ENCODE results near the gene ITFG2.
"Not testable (repeated sequence)": the region's sequence is repeated elsewhere in the genome, so short reads cannot be mapped to it uniquely, and the experiment has no call there.

Gene ITFG2

DNA sequence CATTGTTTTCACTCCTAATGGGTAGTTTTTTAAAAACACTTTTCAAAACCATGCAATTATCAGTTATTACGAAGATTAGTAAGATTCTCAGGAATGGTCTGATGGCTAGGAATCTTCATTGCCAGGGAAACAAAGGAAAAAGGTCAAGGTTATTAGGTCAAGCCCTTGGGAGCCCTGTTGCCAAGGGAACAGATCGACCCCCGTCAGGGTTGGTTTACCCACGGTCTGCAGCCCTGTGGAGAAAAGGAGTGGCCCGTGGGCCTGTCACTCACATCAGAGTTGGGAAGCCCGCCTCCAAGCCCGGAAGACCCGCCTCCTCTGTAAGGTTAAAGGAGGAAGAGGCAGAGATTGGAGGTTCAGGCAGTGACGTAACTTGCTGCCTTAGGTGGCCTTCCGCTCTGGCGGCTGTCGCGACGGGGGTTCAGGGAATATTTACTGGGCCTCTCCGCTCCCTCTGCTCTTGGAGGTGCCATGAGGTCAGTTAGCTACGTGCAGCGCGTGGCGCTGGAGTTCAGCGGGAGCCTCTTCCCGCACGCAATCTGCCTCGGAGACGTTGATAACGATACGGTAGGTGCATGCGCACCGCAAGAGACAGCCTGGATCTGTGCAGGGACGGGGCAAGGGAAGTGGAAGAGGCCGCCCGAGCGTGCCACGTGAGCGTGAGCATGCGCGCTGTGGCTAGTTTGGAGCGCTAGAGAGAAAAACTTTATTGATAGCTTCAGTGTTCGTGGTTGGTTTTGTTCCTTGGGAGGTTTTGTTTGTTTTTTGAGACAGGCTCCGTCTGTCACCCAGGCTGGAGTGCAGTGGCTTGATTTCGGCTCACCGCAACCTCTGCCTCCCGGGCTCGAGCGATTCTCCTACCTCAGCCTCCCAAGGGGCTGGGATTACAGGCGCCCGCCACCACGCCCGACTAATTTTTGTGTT lies at the start of gene ITFG2:
Gene ITFG2 (plus strand): TSS at position 379 of the 924 bp plus-strand sequence. CDS start 93 bp downstream, at position 472.
- in situ Hi-C loops (cut with HindIII; ENCODE audit: low pct_ligation_motif_present, low pct_unique_long_range_greater_than_20kb, low sequenced_read_pairs), result no loop called here
- DNase-seq, result peak; percentile 100

DNA sequence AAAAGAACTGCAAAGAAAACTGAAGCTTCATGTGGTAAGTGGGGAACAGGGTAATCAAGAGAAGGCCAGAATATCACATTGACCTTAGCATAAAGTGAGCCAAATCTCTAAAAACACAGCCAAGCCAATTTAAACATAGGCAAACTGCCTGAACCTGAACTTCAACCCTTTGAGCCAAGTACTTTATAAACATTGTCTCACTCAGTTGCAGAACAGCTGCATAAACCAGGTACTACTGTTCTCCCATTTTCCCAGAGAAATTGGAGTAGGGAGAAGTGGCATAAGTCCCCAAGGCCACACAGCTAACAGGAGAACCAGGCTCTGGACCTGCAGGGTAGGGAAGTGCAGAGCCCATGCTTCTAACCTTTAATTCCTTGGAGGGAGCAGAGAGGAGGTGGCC lies 48.1 kb upstream of the ITFG2 start:
- DNase-seq, result no peak
- in situ Hi-C loops (cut with HindIII; ENCODE audit: low pct_ligation_motif_present, low pct_unique_long_range_greater_than_20kb, low sequenced_read_pairs), result no loop called here

DNA sequence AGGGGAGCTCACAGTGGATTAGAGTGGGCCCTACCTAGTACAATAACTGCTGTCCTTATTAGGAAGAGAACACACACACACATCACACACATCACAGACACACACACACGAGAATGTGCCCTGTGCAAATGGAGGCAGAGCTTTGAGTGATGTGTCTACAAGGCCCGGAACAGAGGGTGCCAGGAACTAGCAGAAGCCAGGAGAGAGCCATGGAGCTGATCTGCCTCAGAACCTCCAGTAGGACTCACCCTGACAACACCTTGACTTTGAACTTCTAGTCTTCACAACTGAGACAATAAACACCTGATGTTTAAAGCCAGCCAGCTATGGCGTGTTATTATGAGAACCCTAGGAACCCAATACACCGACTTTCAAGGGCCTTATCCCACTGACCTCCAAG lies 47.4 kb upstream of the ITFG2 start:
- in situ Hi-C loops (cut with HindIII; ENCODE audit: low pct_ligation_motif_present, low pct_unique_long_range_greater_than_20kb, low sequenced_read_pairs), result no loop called here
- DNase-seq, result no peak

DNA sequence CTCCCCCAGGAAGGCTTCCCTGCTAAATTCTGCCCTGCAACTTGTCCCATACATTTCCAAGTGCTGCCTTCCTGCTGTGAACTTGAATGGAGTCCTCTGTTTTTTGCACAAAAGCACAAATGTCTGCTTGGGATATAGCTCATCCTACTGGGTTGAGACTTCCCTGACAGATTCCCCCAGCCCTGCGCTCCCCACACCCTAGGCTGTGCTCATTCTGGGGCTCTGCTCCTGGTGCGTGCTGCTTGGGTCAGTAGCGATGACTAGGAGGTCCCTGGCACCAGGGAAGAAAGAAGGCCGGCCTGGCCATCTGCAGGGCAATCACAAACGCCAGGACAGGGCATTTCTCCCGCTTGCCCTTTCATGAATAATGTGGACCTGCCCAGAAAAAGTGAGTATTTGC lies 46.9 kb upstream of the ITFG2 start:
- no peak for DNase-seq
- in situ Hi-C loops (cut with HindIII; ENCODE audit: low pct_ligation_motif_present, low pct_unique_long_range_greater_than_20kb, low sequenced_read_pairs), result no loop called here

DNA sequence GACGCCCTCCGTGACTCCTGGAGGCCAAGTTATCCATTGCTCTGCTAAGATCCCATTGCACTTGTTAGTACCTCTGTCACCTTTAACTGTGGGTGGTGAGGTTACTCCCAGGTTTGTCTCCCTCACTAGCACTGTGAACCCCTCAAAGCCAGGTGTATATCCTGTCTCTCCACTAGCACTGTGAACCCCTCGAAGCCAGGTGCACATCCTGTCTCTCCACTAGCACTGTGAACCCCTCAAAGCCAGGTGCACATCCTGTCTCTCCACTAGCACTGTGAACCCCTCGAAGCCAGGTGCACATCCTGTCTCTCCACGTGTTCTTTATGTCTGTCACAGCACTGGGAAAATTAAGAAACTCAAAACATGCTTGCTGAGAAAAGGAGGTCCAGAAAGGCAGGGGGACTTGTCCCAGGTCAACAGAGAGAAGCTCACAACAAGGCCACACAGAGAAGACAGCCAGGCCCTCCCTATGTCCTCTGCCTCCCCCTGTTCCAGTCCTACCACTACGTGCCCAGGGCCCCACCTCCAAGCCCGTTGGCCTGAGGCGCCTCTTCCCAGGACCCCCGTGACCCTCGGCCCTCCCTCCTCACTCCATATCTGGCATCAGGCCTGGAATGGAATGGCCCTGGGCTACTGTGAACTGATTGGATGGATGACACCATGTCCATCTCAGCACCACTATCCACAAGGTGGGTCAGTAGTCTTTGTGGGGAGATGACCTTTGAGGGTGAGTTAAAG lies 44.1 kb upstream of the ITFG2 start:
- no peak for DNase-seq
- in situ Hi-C loops (cut with HindIII; ENCODE audit: low pct_ligation_motif_present, low pct_unique_long_range_greater_than_20kb, low sequenced_read_pairs), result no loop called here

DNA sequence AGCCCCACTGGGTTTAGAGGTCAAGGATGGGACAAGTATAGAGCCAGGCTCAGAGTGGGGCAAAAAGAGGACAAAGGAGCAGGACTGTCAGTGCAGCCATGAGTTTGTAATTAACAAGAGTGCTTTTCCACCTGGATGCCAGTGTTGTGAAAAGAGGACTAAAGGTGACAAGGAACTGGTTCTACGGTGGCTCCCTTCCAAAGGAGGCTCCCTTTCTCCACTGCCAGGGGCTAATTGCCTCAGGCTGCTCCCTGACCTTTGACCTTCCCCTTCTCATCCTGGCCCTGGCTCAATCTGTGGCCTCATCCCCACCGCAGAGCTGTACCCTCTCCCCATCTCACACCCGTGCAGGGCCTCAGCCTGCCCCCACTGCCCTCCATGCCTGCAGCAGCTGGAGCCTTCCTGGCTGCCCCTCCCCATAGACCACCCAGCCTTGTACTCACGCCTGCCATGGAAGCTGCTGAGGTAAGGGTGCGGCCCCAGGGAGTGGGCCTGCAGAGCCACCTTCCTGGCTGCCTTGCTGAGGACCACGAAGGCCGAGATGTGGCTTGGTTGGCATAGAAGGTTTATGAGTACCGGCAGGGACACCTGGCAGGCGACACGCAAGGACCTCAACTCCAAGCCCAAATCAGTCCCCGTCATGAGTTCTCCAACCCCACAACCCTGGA lies 42.5 kb upstream of the ITFG2 start:
- in situ Hi-C loops (cut with HindIII; ENCODE audit: low pct_ligation_motif_present, low pct_unique_long_range_greater_than_20kb, low sequenced_read_pairs), result no loop called here
- no peak for DNase-seq

DNA sequence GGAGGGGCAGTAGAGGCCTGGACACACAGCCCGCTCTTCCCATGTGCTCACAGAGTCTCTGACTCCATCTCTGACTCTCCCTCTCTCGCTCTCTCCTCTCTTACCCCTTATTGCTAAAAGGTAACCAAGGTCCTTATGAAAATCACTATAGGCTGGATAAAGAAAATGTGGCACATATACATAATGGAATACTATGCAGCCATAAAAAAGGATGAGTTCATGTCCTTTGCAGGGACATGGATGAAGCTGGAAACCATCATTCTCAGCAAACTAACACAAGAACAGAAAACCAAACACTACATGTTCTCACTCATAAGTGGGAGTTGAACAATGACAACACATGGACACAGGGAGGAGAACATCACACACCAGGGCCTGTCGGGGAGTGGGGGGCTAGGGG lies 41.9 kb upstream of the ITFG2 start:
- in situ Hi-C loops (cut with HindIII; ENCODE audit: low pct_ligation_motif_present, low pct_unique_long_range_greater_than_20kb, low sequenced_read_pairs); DNase-seq: not testable (repeated sequence)

DNA sequence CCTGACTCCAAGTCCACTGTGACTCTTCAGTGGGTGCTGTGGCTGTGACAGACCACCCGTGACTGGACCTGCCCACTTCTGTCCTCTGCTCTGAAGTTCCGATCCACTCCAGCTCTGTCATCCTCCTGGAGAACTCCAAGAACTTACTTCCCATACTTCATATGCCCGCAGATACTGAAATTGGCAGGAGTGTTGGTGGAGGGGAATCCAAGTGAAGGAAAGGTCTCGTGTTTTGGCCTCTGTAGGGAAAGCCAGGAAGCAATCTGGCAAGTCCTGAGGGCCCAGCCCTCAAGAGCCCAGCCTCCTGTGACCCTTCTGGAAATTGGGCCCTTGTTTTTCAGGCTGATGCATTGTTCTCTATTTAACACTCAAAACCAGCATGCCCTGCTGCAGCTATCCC lies 40.1 kb upstream of the ITFG2 start:
- DNase-seq, result no peak
- in situ Hi-C loops (cut with HindIII; ENCODE audit: low pct_ligation_motif_present, low pct_unique_long_range_greater_than_20kb, low sequenced_read_pairs), result no loop called here

DNA sequence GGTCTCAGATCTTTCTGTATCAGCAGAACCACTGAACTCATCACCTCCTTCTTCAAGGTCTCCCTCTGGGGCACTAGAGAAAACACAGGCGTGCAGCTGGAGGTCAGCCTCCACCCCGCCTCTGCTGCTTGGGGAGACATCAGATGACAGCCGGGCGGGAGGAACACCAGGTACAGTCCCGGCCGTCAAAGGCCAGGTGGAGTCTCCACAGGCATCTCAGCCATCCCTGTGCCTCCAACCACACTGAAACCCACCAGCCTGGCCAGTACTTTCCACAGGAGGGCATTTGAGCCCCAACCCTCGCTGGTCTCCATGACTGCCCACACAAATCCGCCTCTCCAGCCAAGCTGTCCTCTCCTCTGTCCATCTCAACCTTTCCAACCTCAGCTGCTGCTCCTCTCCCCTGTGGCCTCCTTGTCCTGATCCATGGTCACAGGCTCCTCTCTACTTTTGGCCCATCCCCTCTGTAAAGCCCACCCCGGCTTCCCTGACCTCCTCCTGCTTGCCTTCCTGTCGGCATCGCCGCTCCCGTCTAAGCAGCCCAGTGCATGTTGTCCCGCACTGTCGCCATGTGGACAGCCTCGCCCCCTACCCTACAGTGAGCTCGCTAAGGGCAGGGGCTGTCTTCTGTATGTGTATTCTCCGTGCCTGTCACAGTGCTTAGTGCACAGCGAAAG lies 39.1 kb upstream of the ITFG2 start:
- DNase-seq, result no peak
- in situ Hi-C loops (cut with HindIII; ENCODE audit: low pct_ligation_motif_present, low pct_unique_long_range_greater_than_20kb, low sequenced_read_pairs), result no loop called here

DNA sequence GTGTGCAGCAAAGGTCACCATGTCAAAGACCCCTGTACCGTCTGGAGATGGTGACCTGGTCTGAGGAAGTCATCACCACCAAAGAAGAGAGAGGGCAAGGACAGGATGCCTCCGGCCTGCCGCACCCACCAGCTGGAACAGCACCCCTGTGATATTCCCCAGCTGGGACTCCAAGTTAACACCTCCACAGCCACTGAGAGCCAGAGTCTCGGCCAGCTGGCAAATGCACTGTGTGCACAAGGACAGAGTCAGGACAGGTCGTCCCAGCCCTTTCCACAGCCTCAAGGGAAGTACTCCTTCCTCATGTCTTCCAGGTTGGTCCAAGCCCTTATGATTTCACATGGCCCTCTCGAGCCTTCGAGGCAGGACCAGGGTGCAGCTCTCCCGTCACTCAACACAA lies 37.0 kb upstream of the ITFG2 start:
- no peak for DNase-seq
- in situ Hi-C loops (cut with HindIII; ENCODE audit: low pct_ligation_motif_present, low pct_unique_long_range_greater_than_20kb, low sequenced_read_pairs), result no loop called here

DNA sequence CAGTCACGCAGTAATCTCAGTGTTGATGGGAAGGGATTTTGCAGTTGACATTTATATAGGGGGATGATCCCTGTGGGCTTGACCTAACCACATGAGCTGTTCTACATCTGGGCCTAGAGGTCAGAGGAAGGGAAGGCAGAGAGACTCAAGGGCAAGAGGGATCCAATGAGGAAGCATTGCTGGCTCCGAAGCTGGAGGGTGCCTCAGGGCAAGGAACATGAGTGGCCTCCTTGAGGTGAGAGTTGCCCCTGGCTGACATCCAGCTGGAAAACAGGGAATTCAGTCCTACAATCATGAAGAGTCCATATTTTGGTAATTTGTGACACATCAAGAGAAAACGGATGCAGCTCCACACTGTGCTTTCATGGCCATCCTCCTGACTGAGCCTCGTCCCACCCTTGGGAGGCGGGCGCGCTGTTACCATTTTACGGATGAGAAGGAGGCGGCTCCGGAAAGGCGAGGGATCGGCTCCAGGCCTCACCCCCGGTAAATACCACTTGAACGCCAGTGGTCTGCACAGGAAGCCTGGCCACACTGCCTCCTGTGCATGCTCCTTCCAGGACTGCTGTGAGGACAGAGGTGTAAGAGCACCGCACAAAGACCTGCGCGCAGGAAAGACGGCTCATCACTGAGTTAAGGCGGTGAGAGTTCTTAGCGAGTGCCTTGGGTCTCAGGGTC lies 36.2 kb upstream of the ITFG2 start:
- in situ Hi-C loops (cut with HindIII; ENCODE audit: low pct_ligation_motif_present, low pct_unique_long_range_greater_than_20kb, low sequenced_read_pairs), result no loop called here
- DNase-seq, result no peak

DNA sequence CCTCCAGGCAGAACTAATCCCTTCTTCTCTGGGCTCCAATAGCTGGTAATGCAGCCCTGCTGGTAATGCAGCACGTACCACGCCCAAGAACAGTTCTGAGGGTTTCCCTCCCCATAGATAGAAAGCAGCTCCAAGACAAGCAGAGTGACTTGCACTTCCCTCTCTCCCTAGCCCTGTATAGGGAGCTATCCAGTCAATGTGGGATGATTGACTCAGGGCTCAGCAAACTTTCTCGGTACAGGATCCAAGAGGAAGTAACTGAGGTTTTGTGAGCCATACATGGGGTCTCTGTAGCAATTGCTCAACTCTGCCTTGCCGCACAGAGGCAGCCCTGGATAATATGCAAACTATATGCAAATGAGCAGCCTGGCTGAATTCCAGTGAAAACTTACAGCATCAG lies 33.2 kb upstream of the ITFG2 start:
- in situ Hi-C loops (cut with HindIII; ENCODE audit: low pct_ligation_motif_present, low pct_unique_long_range_greater_than_20kb, low sequenced_read_pairs), result no loop called here

DNA sequence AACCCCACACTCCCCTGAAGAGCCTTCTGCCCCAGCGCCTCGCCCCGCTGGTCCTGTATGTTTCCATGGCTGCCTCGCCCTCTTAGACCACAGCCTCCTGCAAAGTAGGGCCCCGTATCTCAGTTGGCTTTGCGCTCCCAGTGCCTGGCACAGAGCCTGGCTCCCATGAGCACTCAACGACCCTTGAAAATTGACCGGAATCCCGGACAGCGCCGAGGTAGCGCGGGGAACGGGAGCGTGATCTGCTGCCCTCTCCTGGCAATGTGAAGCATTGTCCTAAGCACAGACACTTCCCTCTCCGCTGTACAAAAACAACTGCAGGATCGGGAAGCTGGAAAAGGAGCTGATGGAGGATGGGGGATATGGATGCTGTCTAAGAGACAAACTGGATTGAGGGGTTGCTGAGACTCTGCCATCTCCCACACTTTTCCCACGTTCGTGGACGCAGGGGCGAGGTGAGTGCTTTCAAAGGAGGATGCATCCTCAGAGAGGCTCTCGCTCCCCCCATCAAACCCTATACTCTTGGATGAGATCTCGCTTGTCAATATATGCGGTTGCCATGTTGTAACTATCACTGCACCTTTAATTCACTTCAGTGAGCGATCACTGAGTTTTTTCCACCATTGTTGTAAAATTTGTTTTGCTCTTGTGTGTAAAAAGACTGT lies 28.4 kb upstream of the ITFG2 start:
- peak; percentile 65 for DNase-seq
- in situ Hi-C loops (cut with HindIII; ENCODE audit: low pct_ligation_motif_present, low pct_unique_long_range_greater_than_20kb, low sequenced_read_pairs), result no loop called here

More for the DNA sequence above, 33.2 kb upstream of the ITFG2 start:
- DNase-seq, result no peak

DNA sequence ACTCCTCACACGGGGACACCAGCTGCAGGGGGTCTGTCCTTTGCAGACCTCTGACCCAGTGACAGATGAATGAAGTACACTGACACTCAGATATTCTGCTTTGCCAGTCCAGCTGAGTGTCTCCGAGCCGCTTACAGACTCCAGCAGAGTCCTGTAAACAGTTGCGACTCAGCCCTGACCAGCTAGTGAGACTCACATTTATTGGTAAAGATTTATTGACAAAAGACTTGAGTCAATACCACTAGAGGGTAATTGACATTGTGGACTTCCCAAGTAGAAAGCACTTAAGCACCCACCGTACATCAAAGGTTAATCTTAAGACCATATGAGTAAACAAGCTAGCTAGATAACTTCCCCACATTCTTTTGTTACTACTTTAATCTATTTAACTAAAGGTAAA lies 27.5 kb upstream of the ITFG2 start:
- DNase-seq, result no peak
- in situ Hi-C loops (cut with HindIII; ENCODE audit: low pct_ligation_motif_present, low pct_unique_long_range_greater_than_20kb, low sequenced_read_pairs), result no loop called here

DNA sequence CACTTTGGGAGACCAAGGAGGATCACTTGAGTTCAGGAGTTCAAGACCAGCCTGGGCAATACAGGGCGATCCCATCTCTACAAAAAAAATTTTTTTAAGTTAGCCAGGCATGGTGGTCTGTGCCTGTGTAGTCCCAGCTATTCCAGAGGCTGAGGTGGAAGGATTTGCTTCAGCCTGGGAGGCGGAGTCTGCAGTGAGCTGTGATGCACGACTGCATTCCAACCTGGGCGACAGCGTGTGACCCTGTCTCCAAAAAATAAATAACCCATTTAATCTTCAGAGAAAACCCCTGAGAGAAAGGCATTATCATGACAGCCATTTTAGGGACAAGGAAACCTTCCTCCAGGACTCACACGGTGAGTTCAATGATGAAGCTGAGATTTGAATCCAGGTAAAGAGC lies 21.4 kb upstream of the ITFG2 start:
- DNase-seq, result no peak
- in situ Hi-C loops (cut with HindIII; ENCODE audit: low pct_ligation_motif_present, low pct_unique_long_range_greater_than_20kb, low sequenced_read_pairs), result no loop called here

DNA sequence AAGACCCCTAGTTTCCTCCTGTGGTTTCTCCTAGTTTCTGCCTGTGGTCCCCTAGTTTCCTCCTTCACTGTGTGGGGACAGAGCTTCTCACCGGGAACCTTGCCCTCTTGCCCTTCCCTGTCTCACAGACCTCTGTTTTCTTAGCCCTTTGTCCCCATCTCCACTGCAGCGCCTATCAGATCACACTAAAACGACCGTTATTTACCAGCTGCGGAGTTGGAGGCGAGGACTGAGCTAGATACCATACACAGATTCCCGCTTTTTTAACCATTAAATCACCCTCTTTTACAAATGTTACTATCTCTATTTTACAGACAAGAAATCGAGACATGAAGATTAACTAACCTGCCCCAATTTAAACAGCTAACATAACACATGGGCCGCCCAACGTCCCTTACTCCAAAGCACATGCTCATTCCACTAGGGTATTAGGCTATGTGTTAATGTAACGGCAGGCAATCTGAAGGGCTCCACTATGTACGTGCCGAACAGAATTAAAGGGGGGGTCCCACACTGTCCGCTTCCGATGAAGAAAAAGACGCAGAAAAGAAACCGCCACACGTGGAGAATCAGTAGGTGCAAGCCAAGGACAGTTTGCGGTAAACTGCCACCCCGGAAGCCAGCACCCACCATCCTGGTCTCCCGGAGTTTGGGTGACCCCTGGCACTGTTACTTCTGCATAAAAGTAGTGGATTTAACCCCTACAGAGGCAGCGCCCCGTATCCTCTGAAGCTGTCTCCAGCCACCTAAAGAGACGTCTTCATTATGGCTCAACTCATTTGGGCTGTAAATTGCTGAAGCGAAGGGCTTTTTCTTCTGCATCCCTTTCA lies 19.6 kb upstream of the ITFG2 start:
- no peak for DNase-seq
- in situ Hi-C loops (cut with HindIII; ENCODE audit: low pct_ligation_motif_present, low pct_unique_long_range_greater_than_20kb, low sequenced_read_pairs), result no loop called here

DNA sequence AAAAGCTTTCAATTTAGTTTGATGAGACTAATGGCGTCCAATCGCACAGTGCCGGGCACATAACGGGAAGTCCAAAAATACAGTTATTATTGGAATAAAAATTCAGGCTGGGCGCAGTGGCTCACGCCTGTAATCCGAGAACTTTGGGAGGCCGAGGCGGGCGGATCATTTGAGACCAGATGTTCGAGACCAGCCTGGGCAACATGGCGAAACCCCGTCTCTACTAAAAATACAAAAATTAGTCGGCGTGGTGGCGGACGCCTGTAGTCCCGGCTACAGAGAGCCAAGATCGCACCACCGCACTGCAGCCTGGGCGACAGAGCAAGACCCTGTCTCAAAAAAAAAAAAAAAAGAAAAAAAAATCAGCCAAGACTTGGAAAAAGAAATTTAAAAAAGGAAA lies 18.9 kb upstream of the ITFG2 start:
- in situ Hi-C loops (cut with HindIII; ENCODE audit: low pct_ligation_motif_present, low pct_unique_long_range_greater_than_20kb, low sequenced_read_pairs), result no loop called here
- no peak for DNase-seq

Measured in ACHN (cell line).